Germinal center (tissue), 1 donor: Measurements from ENCODE around the gene ATAT1.
A peak's percentile ranks its signal among the peaks of the same experiment; 100 is the strongest.

Source experiments
- DNase-seq: peaks from one replicate; pipeline ENCODE4 v3.0.0; 2012; ENCODE audit warnings: mixed read lengths, low spot score

Gene ATAT1

DNA sequence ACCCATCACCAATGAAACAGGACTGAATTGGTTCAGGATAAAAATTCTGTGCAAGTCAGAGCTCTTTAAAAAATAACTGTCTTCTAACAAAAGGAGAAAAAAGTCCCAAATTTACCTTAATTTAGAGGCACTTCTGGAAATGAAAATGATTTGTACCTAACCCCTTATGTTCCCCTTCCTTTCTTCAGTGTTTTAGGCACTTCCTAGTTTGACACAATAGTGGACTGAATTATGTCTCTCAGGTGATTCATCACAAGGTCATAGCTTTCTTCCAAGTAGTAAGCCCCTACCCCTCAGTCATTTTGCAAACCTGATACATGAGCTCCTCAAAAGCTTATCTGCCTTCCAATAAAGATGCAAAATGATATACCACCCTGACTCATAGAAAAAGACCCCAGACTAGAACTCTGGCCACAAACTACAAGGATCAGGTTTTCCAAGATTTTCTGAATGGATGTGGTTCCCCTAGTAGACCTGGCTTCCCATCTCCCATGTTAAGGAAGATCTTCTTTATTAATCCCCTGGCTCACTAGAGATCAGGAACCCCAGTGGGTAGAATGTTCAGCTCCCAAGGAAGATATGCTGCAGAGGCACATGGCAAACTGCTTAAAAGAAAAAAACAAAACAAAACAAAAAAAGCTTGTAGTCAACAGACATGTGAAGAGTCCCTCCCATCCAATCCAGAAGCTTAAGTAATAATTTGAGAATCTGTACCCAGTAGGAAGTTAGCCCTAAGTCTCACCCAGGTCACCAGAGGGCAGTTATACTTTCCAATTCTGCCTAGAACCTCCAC, 13.2 kb upstream of the ATAT1 start:
- DNase-seq, result no peak

DNA sequence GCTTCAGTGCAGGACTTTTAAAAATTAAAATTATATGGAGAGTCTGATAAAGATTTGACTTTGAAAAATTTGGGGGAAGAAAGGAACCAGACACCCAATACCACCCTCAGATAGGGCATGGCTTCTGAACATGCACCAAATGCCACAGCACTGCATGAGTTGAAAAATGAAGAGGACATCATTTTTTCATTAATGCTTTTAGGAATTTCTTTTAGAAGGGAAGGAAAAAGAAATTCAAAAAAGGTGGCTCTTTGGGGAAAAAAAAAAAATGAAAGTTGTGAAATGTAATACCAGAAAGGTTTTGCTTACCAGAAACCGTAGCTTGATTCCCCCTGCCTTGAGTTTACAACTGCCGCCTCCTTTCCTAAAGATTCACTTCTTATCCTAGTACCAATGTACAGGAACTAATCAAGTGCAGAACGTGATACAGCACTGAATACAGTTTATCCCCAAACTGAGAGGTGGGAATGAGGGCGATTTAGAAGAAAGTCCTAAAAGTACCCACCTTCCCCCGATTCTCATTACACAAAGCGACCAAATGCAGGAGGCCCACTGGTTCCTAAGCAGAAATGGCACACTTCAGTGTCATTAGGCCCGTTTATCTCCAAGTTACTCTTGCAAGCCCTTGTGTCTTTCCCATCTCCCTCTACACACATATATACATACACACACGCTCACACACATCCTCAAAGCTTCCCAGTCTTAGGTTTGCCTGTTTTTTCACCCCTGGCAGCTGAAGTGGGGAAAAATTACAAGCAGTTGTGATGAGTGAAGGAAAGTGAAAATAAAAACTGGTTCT, 12.4 kb upstream of the ATAT1 start:
- DNase-seq, result no peak

DNA sequence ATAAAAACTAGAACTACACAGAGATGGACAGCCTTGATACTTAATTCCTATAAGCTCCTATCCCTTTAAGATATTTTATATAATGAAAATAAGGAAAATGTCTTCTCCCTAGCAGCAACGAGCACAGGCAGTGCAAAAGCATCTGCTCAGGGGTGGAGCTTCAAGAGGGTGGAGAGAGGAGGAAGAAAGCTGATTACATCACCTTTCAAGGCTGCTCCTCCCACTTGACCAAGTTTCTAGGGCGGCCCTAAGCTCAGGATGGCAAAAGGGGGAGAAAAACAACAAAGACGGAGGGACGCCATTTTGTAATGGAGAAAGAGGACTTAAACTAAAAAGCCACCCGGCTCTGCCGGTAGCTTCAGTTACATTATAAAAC, 11.8 kb upstream of the ATAT1 start:
- DNase-seq, result peak; percentile 89

DNA sequence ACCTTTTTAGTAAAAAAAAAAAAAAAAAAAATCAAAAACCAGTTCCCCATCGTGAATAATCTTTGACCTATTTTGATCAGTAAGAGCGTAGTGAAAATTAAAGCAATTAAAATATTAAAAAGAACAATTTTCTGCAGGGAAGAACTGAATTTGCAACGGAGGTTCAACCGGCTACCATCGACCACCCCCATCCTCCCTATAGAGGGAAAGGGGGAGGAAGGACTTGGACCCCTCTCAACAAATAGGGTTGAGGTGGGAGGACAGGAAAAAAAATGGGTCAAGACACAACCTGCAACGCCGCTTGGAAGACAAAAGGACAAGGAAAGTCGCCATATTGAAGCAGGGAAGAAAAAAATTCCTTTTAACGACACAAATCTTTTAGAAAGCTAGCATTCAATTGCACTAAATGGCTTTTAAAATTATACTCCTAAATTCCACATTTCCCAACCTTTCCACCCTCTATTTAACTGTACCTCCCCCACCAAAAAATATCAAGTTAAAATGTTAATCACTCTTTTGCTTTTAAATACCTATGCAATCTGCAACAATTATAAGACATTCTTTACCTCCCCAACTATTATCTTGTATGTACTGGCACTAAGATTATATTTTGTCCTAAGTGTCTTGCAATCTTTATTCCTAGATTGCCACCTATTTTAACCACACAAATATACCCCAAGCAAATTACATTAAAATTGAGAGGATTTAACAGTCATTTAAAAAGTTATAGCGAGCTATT, 11.3 kb upstream of the ATAT1 start:
- DNase-seq, result no peak

DNA sequence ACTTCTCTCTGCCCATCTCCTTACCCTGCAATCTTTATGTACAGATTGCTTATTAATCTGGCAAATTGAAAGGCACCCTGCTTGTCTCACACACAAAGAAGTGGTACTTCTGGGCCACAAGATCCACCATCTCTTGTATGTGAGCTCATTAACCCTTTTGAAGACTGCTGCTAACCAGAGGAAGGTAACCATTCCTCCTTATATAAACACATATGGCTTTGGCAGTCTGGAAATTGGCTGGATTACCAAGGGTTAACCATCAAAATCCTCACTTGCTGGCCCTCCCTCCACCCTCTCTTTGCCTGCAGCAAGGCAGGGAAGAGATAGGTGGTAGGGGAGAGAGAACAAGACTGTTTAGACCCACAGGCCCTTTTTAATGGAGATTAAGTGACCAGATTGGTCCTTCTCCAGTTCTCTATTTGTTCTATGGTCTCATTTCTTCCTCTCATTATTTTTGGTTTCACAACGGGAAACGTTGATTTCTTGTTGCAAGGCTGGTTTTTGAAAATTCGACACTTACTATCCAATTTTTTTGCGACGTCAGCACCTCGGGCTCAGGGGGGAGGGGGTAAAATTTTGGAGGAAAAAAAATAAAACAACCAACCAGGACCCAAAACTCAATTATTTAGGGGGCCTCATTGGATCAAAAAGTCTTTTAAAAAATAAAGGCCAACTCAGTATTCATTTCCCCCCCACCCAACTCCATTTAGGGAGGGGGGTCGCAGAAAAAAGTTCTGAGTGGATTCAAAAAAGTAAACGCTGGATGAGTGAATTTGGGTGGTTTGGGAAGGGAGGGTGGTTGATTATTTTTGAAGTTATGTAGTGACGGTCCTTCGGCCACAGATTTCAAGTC, 10.5 kb upstream of the ATAT1 start:
- no peak for DNase-seq

DNA sequence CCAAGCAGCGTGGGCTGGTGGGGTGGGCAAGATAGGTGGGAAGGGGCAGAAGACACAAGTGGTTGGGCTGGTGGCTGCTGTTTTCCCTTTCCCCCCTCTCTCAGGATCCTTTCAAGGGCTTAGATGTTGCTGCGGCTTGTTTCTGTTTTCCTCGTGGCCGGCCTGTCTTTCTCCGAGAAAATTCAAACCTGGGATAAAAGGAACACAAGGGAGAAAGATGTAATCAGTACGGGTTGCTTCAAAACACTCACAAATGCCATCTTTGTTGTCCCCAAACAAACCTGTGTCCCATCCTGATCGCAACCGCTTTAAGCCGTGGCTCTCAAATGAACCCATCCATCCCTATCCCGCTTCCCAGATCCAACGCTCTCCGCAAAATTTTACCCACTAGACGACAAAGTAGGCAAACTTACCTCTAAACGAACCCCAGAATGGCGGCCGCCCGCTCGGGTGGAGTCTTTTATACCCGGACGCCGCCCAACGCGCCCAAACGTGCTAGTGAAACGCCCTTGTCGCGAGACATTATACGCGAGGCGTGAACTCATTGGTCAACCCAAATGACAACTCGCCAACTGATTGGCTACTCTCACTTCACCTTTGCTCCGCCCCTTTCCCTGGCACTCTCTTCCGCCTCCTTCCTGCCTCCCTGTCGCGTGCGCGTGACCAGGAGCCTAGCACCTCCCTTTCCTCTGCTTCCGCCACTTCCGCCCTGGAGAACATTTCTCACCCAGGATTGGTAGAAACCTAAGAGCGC, 9.7 kb upstream of the ATAT1 start, which contains the start of gene PPP1R10:
Gene PPP1R10, minus strand, starts transcription at position 433 of the 754 bp plus-strand sequence. CDS start 7,299 bp downstream, outside the sequence.
- DNase-seq, result peak; percentile 94

DNA sequence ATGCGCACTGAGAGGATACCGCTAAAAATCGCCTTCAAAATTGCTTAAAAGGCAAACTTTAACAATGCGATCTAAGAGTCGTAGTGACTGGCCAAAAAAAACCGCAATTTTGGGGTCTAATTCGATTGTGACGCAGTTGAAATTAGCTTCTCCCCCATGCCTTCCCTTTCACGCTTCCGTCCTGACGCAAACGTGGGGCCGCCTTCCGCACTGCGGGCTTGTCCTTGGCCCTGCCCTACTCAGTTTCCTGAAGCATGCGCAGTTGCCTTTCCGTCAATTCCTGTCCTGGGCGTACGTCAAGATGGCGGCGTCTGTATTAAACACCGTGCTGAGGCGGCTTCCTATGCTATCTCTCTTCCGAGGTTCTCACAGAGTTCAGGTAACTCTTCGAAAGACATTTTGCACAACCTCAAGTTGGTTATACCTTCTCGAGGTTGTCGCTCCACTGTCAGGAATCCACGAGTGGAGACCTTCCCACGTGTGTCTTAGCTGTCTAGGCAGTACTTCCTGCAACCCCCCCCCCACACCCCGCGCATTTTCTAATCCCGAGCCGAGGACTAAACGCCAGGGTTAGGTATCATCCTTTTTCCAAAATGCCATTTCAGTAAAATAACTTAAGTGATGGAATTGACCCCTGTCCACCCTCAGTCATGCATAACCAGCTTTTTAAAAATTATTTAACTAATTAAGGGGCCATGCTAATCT, 9.0 kb upstream of the ATAT1 start, which contains the start of gene MRPS18B:
Gene MRPS18B, plus strand, starts transcription at position 276 of the 705 bp plus-strand sequence. Its CDS starts 26 bp downstream, at position 302.
- DNase-seq, result peak; percentile 90

DNA sequence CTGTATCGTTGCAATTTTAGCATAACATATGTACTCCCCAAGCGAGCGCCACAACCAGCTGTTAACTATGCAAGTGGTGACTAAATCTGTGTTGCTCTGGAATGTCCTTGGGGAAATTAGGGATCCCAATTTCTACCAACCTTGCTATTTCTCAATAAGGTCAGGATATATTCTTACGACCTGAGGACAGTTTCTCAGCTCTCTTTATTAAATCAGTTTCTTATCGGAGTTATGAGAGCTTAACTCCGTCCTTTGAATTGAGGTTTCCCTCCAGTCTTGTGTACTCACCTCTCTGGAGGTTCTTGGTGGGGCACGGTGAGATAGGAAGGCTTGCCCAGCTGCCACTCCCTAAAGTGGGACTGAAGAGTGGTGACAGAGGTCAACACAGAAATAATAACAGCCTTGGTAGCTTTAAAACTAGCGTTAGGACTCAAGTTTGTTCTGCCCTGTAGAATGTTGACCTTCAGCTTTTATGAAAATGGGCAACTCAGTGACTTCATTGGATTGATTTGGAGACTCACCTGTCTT, 8.3 kb upstream of the ATAT1 start:
- no peak for DNase-seq

DNA sequence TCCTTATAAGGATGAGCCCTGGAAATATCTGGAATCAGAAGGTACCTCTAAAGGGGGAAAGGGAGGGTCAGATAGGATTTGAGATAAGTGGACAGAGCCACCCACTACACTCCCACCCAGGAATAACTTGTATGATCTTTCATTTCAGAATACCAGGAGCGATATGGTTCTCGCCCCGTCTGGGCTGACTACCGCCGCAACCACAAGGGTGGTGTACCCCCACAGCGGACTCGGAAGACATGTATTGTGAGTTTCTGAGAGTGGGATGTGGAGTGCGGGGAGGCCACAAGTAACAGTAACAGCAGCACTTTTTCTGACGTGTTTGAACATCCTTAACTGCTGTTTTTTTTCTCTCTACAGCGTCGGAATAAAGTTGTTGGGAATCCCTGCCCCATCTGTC, 7.1 kb upstream of the ATAT1 start:
- no peak for DNase-seq

DNA sequence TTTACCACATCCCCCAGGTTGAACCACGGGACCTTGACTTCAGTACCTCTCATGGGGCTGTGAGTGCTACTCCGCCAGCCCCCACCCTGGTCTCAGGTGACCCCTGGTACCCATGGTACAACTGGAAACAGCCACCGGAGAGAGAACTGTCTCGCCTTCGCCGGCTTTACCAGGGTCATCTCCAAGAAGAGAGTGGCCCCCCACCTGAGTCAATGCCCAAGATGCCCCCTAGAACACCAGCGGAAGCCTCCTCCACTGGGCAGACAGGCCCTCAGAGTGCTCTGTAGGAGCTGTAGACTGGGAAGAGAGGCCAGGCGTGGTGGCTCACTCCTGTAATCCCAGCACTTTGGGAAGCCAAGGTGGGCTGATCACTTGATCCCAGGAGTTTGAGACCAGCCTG, 1.2 kb upstream of the ATAT1 start:
- no peak for DNase-seq

DNA sequence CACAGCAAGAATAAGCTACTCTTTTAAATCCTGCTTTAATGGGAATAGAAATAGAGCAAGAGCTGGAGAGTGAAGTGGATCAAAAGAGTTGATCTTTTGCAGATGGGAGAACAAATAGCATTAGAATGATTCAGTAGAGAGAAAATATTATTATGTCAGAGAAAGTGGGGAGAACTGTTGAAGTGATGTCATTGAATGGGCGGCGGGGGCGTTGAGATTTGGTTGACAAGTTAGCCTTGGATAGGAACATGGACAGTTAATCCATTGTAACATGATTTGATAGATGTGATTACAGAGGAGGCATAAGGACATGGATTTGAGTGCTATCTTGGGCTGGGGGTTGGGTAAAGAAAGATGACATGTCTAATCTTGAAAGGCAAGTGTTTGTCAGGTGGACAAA, 9.2 kb downstream of the ATAT1 start:
- DNase-seq, result no peak

DNA sequence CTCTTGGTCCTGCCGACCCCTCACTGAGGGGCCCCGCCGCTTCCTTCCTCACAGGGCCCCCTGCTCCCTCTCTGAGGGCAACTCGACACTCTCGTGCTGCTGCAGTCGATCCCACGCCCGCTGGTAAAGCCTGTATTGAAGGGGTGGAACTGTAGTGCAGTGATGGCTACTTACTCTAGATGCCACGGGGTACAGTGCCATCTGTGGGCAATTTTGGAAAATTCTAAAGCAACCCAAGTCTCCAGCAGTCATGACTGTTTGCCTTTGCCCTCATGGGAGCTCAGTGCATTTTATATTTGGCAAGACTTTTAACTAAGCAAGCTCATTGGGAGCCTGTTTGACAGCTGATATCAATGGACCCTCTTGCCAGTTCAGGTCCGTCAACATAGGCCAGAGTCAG, 13.8 kb downstream of the ATAT1 start:
- DNase-seq, result no peak

DNA sequence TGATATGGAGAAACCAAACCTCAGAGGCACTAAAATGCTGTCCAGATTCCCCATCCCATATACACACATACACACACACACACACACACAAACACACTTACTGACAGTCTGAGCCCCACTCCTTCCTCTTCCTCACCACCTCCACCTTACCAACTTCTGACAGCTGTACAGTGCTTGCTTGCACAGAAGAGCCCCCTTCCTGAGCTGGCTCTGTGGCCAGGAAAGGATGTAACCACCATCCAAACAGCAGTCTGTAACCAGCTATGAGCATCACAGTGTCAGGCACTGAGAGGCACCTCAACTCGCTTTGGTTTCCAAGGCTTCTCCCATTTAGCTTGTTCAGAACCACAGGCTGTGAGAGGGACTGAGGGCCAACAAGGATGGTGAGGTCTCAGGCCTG, 14.4 kb downstream of the ATAT1 start:
- no peak for DNase-seq

DNA sequence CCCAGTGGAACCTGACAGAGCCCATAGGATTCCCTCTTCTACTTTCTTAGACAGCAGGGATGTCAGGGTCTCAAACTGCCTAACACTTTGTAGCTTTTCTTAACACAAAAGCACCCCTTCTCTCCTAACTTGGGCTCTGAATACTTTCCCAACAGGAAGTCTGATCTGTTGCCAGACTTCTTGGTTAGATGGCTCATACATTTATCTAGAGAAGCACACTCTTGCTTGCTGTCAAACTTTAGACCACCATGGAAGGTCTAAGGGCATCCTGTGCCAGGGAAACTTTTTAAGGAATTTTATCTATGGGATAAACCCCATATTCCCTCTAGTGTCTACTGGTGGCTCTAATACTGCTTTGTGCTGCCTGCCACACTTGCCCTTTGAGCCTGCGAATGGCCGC, 17.0 kb downstream of the ATAT1 start:
- no peak for DNase-seq

DNA sequence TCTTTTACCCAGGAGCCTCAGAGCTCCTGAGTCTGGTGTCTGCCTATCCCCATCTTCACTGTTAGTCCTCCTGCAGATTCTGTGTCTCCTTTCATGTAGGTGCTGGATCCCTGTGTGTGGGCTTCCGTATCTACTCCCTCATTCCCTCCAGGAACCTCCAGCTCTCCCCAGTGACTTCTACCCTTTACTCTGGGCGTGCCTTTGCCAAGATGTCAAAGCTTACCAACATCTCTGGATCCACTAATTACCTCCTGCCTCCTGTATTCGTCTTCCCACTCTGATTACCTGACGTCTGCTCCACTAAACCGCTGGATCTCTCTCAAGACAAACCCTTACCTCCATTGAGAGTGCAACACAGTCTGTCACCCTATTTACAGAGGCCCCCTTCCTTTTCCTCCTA, 18.1 kb downstream of the ATAT1 start:
- no peak for DNase-seq

DNA sequence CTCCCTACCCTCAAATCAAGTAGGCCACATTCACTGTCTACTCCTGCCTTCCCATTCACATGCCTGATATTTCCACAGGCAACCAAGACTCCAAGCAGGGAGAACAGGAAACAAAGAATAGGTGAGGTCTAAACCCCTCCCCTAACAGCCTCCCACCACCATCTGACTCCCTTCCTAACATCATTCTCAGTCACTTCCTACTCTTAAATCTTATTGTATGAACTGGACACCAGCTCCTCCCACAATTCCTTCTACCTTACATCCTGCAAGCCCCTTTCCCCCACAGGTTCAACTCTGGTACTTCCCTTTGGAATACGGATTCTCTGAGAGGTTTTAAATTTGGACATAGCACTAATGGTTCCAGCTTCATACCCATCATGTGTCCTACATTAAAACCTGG, 19.3 kb downstream of the ATAT1 start:
- no peak for DNase-seq

DNA sequence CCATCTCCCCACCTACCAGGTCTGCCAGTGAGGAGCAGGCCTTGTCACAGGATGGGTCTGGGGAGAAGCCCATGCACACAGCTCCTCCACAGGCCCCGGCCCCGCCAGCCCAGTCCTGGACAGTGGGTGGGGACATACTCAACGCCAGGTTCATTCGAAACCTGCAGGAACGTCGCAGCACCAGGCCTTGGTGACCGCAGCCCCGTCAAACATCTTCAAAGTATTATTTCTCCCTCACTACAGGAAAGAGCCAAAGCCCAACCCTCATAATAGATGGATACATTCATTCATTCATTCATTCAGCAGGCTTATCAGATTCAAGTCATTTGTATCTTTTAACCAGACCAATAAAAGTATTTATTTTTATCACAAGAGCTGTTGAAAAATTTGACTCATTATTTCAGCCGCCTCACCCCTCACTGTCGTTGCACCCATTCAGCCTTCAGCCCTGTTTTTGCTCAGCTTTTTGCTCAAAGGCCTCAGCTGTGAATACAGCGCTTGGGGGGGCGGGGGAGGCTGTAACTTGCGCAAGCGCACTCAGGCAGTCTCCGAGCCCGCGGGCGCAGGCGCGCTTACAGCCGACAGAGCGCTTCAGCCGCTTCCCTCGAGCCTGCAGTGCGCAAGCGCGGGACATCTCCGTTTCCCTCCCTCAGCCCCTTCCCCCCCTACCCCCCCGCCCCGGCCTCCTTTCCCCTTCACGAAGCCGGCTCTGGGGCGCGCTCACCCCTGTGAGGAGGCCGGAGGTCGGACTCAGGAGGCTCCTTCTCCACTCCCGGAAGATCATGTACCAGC, 20.0 kb downstream of the ATAT1 start, which contains the start of gene C6orf136:
Gene C6orf136, plus strand, starts transcription at position 684 of the 792 bp plus-strand sequence. Its CDS starts 99 bp downstream, at position 783.
- peak; percentile 98 for DNase-seq

DNA sequence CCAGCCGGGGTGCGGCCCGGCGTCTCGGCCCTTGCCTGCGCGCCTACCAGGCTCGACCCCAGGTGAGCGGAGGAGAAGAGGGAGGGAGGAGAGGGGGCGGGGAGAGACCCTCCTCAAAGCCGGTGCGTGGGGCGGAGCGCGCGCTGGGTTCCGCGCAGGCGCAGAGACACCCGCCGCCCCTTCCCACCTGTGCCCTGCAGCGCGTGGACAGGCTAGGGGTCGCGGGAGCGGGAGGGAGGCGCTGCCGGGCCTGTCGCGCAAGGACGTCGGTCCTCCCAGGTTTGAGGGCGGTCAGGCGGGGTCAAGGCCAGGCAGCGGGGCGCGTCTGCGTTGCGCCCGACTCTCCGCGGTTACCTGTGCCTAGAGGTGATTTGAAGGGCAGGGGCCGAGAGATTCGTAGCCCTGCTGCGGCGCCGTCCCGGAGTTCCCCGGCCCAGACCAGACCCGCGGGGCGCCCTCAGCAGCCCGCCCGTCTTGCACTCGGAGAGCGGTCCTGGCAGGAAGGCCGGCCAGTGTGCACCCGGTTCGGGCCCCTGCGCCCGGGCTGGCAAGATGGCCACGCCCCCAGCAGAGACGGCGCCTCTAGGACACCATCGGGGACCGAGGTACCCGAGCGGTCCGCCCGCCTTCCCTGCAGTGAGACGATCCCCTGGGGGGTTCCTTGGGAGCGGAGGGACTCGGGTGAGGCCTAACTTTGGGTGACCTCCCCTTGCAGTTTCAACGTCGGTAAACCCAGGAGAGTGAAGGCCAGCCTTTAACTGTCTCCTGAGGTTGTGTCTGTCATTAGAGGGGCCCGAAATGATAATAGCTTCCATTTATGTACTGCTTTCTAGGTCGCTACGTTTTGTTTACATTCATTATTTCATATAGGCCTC, 20.8 kb downstream of the ATAT1 start:
- peak; percentile 83 for DNase-seq
